Inflammatory macrophage treated with lipopolysaccharide for 1 hour (primary cell): Measurements from ENCODE around the gene PDLIM3.
"Not testable (repeated sequence)": the region's sequence is repeated elsewhere in the genome, so short reads cannot be mapped to it uniquely, and the experiment has no call there.

Experiments
- DNase-seq, 2 donors: peaks; one replicate each; pipeline ENCODE4 v3.0.0-alpha.2; 2020 to 2022

Gene PDLIM3

DNA sequence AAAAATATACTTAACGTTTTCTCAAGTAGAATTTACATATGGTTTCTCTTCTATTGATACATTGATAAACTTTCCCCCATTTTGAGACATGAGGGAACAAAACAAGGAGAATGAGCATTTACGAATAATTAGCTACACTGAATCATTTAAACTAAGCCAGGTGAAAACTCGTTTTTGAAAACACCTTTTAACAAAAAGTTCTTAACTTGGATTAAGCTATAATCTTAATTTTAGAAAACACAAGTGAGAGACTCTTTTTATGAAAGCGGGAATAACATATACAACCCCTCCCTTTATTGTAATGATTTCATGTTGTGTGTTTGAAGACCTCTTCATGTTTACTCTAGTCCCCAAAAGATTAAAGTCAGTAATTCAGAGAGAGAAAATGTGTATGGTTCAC, 20.1 kb downstream of the PDLIM3 start:
- DNase-seq, result no peak

DNA sequence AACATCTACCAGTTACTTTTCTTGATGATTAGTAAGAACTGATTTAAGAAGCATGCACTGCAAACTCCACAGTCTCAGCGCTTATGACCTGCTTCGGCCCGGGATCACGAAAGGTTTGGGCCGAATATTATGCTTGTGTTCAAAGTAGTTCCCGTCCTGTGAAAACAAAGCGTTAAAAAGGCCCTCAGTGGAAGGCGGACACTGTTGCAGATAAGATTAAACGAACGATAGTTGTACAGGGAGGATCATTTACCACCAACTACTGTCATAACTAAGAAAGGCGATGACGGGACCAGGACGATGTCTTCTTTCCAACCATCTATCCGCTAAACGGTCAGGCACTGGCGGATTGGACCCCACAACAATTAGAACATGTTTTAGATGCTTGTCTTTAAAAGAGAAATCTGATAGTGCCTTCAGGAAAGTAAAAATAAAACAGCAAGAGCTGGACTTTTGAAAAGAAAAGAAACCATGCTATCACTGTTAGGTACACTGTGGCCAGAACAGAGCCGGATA, 21.1 kb downstream of the PDLIM3 start:
- DNase-seq, result no peak

DNA sequence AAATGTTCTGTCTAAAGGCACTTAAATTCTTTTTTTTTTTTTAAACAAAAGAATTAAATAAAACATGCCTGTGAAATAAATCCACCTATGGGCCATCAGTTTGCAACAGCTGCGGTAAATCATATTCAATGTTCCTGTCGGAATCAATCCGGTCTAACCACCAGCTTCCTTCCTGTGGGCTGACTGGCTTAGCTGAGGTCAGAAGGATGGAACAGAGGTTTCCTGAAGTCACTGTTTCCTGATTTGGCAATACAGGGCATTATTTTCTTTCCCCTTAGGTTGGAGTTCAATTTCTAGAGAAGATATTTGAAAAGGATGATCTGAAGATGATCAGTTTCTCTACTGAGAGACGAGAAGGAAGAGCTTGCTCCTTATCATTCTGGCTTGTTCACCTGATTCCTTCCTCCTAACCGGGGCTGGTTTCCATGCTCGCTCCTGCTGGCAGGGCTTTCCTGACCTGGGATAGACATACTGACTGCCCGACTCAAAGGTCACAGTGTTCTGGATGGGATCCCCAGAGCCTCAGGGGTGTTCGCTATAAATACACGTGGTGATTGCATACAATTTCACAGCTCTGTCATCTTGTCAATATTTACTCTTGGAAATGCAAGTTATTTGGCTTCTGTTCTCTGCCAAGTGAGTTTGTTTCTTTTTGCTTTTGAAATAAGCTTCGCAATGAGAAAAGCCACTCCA, 21.7 kb downstream of the PDLIM3 start:
- peak; percentile 16 to 41 for DNase-seq

DNA sequence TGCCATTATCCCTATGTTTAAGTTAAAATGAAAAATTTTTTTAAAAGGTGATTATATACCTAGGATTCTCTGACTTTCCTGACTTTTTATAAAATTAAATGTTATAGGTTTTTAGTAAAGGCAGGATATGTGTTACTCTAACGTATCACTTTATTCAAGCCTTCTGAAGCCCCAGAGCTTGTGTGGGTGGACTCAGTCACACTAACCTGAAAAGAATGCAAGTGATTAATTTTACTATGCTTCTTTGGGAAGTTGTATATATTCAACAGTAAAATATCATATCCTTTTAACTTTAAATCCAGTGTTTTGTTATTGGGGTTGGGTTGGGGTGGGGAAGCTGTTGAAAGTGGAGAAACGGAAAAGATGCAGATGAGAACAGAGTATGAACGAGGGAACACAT, 22.8 kb downstream of the PDLIM3 start:
- DNase-seq, result no peak

DNA sequence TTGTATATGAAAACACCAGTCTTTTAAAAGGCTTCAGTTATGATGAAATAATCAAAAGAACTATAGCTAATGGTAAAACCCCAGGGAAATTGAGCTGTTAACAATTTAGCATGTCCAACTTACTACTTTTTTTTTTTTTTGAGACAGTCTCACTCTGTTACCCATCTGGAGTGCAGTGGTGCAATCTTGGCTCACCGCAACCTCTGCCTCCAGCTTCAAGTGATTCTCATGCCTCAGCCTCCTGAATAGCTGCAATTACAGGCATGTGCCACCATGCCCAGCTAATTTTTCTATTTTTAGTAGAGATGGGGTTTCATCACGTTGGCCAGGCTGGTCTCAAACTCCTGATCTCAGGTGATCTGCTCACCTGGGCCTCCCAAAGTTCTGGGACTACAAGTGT, 24.1 kb downstream of the PDLIM3 start:
- not testable (repeated sequence) for DNase-seq

DNA sequence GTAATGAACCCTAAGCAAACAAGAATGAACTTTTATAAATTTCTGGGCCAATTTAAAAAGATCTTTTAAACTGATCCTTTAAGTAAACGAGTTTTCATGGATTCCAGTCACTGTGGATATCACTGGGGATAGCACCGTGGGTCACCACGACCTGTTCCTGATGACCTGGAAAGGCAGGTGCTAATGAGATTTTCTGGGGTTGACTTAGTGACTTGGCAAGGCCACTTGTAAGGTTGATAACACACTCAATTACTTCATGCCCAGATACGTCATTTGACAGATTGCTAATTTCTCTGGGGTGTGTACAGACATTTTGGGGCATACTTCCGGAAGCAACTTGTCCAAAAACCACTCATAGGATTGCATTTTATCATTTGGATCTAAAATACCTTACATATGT, 24.5 kb downstream of the PDLIM3 start:
- DNase-seq, result no peak

DNA sequence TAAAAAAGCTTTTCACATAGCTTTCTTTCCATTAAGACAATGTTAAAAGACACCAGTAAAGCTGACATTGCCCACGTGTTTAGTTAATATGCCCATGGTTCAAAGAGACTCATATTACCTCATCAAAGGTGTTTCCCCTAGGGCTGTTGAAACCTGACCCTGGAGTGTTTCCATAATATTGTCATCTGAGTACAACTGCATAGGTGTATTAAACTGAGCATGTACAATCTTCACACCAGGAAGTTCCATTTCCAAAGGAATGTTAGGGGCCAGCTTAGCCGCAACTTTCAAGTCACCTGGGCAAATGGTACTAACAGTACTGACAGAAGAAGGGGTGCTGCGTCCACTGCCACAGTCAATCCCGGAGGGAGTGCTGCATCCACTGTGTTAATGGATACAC, 27.1 kb downstream of the PDLIM3 start:
- no peak for DNase-seq

DNA sequence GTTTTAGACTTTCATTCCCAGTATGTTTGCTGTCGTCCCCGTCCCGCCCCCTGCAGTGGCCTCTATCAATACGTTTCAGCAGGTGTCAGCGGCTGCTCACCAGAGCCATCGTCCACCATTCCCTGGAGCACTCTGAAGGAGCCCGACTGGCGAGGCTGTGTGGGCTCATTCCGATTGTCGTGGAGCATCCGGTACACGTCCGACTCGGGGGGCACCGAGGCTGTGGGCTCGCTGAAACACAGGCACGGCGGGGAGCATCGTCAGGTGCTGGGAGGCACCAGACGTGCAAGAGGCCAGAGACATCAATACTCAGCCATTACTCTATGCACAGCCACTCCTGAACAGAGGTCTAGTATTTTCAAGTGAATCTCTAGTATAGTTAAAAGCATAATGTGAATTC, 28.9 kb downstream of the PDLIM3 start:
- DNase-seq, result no peak

DNA sequence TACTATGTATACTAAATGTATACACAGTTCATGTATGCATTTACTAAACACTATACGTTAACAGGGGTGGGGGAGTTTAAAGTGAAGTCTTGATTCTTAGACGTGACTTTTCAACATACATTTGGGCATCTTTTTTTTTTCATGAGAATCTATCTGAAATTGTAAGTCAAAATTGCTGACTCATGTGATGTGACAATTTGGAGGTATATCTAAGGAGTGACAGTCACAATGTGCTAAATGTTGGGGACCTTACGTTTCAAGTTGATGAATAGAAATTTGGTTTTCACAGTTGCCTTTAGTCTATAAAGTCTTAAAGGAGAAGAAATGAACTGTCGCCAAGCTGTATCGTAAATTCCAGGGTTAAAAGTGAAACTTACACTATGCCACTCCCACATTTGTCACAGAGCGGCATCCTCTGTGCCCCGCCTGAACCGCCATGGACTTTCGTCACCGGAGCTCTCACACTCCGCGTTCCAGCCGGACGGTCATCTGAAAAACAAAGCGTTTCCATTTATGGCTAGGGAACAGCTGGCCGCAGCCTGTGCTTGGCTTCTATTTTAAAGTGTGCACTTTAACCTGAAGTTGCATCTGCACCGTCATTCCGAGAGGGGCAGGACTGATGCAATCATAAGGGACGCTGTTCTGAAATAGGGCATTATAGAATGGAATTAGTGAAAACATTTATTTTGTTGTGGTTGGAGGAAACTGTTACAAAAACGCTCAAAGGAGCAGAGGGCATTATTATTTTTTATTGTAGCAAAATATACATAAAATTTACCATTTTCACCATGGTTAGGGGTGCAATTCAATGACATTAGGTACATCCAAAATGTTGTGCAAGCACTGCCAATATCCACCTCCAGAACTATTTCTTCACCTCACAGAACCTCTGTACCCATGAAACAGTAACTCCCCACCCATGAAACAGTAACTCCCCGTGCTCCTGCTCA, 30.9 kb downstream of the PDLIM3 start:
- no peak for DNase-seq

DNA sequence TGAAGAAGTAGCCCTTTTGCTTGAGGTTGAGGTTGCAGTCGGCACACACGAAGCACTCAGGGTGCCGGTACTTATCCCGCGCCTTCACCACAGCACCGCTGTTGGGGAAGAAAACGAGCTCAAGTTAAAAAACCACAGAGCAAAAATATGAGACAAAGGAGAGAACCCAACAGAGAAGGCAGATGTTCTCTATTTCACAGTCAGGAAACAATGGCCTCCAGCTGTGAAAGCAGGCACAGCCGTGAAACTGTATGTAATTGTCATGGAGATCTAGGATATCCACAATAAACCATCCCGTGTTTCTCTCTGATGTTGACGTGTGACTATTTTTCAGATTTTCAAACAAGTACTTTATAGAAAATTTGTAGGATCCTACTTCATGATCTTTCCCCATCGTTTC, 32.9 kb downstream of the PDLIM3 start:
- DNase-seq, result no peak

DNA sequence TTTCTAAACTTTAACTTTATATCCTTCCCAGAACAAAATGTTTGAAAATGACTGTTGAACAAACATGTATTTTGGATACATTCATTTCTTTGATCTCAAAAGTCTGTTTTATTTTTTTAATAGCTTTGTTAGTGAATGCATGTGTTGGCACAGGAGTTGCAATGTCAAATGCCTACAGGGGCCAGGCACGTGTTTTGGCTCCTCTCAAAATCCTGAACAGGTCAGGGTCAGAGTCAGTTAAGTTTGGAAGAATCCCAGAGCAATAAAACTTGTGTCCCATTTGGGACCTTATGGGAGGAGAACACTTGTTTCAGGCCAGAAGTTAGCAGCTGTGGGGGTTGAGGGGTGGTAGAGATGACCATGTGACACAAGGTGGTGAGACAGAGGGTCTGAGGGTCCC, 34.7 kb downstream of the PDLIM3 start:
- DNase-seq, result no peak

DNA sequence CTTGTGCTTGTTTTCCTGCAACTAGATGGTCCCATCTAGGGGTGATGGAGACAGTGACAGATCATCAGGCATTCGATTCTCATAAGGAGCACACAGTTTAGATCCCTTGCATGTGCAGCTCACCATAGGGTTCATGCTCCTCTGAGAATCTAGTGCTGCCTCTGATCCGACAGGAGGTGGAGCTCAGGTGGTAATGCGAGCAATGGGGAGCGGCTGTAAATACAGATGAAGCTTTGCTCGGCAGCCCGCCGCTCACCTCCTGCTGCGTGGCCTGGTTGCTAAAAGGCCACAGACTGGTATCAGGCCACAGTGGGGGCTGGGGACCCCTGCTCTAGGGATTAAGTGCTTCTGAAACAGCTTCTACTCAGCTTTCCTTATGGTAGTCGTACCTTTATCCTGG, 35.3 kb downstream of the PDLIM3 start:
- no peak for DNase-seq

DNA sequence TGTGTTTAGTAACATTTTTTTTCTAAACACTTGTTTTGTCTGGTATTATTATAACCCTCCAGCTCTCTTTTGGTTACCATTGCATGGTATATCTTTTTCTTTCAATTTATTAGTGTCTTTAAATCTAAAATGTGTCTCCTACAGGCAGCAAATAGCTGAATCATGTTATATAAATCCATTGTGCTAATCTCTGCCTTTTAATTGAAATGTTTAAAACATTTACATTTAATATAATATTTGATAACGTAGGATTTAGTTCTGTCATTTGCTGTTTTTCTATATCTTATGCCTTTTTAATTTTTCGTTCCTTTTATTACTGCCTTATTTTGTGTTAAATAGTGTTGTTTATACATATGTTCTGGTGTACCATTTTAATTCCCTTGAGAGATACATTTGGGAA, 46.7 kb downstream of the PDLIM3 start:
- no peak for DNase-seq

DNA sequence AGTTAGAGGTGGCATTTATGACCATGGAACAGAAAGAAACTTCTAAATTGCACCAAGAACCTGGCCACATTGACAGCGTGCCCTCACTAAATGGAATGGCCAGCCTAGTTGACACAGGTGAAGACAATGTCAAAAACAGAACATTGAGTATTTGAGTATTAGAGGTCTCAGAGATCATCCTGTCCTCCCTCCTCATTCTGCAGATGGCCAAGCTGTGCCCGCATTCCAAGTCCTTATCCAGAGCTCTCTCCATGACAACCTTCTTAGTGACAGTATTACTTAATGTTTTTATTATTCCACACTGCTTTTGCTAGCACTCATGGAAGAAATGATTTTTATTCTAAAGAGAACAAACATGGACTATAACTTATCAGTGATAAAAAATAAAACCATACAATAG, 53.9 kb downstream of the PDLIM3 start:
- no peak for DNase-seq

DNA sequence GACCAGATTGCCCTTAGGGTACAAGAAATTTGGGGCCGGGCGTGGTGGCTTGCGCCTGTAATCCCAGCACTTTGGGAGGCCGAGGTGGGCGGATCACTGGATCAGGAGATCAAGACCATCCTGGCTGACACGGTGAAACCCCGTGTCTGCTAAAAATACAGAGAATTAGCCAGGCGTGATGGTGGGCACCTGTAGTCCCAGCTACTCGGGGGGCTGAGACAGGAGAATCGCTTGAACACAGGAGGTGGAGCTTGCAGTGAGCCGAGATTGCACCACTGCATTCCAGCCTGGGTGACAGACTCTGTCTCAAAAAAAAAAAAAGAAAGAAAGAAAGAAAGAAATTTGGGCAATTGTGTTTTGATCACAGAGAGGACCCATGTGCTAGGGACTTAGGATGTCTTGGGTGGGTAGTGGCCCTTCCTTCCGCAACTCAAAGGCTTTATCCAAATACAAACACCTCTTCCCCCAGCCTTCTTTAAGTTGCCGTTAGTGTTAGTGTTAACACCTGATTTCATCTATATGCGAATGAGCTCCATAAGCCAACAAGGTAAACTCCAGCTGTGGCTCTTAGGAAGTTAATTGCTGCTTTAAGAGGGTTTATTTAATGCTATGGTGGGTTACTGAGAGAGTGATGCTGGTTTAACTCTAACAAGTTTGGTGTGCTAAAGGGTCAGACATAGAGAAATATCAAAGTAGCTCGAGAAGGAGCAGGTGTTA, 55.1 kb downstream of the PDLIM3 start:
- no peak for DNase-seq

DNA sequence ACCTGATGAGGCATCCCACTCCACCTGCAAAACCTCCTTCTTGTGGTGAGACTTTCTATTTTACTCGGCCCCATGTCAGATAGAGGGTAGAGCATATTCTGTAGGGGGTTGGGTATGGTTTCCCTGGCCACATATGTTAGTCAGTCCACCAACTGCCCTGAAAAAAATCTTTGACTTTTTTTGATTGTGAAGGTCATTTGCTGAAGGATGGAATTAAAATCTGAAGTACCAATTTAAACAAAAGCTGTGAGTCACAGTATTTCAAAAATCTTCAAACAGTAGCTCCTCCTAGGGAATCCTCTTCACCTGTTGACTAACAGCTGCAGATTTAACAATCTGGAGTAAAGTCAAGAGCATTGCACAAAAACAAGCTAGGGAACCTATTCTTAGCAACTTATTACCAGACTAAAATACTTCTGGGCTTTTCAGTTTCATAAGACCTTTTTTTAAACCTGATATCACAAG, 55.8 kb downstream of the PDLIM3 start:
- DNase-seq, result no peak

DNA sequence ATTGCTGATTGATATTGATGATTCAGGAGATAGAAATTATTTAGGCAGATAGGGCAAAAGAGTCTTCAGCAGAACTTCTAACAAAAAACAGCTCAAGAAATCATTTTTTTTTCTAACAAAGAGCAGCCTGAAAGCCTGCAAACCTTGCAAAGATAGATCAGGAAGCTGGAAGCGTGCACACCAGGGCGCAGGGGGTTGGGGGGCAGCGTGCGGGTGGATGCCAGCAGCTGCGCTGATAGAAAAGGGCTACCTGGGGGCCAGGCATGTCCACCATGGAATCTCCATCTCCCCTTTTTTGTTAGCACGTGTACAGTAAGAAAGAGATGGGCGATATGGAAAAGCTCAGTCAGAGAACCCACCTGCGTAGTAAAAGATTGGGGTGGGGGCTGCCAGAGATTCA, 62.1 kb downstream of the PDLIM3 start:
- DNase-seq, result no peak

DNA sequence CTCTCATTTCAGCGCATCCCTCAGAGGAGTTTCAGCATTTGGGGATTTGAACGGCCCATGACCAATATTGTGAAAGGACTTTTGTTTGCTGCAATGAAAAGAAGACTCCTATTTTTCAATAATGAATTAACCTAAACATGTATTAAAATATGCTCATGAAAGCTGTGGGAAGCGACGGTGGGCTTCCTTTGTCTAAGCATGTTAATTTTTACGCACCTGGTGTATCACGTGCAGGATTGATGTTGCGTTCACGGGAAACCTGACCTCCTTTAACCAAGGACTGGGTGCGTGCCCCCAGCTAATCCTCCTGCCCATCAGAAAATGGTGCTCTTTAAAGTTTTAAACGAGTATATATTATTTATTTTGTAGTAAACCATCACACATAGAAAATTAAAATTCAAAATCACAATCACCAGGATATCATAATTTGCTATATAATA, 63.2 kb downstream of the PDLIM3 start:
- DNase-seq, result no peak

DNA sequence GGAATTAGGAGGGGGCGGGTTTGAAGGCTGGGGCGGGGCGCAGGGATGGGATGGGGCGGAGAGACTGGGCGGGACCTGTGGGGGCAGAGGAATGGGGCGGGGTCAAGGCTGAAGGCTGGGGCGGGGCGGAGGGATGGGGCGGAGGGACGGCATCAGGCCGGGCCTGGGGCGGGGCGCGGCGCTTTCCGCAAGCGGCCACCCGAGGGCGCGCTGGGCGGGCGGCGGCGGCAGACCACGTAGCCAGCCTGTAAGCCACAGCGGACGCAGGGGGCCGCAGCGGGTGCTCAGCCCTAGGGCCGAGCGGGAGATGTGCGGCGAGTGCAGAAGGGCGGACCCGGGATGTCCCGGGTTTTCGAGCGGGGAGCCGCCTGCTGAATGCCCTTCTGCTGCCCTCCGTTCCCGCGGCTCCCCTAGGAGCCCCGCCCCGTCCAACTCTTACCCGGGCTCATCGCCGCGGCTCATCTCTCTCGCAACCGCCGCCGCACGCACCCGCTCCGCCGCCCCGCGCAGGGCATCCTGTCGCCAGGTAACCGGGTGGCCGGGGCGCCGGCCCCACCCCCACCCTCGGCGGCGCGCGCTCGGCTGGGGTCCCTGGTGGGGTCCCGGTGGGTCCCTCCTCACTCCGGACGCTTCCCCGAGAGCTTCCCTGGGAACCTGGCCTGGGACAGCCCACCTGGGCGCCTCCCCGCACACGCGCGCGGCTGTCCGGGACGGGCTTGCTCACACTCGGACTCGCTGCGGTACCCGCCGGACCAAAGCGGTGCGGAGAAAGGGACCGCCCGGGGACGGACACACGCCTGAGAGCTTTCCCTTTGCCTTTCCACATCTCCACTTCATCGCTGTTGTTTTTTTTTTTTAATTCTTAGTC, 63.8 kb downstream of the PDLIM3 start, which contains the start of gene CCDC110:
Gene CCDC110 (minus strand): TSS at position 499 of the 868 bp plus-strand sequence. CDS start 50 bp downstream, at position 449.
- peak; percentile 80 to 90 for DNase-seq

DNA sequence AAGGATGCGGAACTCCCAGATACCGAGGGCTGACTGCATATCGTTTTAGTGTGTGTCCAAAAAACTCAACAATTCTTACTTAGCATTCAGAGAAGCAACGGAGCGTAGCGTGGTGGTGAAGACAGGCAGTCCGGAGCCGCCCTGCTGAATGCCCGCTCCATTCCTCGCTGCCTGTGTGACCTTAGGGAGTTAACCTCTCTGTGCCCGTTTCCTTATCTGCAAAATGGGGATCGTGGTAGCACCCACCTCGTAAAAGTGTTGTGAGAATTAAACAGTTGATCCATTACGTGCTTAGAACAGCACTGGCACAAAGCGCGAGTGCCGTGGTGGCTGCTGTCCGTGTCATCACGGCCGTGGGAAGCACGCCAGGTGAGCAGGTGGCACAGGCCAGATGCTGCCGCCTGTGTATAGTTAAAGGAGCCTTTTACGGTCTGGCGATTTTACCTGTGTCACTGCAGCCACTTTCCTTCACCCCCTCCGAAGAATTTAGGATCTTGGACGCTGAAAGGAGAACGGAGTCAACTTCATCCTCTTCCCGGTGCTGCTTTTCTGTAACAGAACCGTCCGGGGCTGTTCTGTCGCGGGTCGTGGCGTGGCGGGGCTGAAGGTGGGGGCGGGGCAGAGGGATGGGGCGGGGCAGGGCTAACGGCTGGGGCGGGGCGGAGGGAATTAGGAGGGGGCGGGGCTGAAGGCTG, 64.7 kb downstream of the PDLIM3 start:
- DNase-seq, result no peak

DNA sequence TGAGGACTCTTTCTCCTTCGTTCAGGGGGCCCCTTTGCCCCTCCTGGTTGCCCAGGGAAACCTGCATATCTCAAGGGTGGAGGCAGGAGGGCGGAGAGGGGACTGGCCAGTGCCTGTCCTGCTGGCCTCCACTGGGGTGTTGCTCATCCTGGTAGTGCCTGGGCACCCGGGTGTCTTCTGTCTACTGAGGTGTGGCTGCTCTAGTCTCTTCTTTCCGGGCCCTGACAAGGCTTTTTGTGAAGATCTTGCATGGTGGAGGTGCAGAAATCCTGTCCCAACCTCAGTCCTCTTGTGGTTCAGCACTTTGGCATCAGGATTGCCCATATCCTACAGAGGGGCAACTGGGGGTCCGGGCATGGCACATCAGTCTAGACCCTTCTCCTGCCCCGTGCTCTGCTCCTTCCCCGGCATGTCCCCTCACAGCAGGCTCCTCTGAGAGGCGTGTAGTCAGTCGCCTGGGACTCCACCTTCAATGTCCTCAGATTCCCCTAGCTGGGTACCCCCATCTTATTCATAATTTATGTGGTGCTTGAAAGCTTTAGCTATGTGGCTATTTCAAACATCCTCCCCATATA, 65.6 kb downstream of the PDLIM3 start:
- DNase-seq, result no peak
